ENCODE measurements around the gene RIN3. TPM values are rescaled to one million over a fixed set of nuclear protein-coding genes. Genes with fewer than 3 reads are reported as not detected.

The RIN3 gene
- total and polyA plus RNA-seq, 12 donors: 3.9 to 63.2 (median 30.3) TPM

DNA sequence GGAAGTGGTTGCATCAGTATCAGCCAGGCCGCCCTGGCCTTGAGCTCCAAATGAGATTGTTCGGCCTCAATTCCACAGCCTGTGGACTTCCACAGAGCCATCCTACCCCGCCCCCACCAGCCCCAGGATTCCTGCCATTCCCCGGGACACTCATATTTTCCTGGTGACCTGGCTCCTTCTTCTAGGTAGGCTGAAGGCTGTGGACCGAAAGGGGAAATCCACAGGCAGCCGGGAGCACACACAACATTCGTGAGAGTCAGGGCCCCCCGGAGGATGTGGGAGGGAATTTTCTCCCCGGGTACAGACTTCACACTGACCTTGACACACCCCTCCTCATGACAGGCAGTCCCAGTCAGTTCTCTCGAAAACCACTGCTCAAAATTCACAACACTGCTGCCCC is 39.9 kb downstream of the RIN3 start:
- no peak for TF ChIP-seq POLR2A (IDR thresholded peaks at IDR 0.05)
- TF ChIP-seq, protein P1, sequence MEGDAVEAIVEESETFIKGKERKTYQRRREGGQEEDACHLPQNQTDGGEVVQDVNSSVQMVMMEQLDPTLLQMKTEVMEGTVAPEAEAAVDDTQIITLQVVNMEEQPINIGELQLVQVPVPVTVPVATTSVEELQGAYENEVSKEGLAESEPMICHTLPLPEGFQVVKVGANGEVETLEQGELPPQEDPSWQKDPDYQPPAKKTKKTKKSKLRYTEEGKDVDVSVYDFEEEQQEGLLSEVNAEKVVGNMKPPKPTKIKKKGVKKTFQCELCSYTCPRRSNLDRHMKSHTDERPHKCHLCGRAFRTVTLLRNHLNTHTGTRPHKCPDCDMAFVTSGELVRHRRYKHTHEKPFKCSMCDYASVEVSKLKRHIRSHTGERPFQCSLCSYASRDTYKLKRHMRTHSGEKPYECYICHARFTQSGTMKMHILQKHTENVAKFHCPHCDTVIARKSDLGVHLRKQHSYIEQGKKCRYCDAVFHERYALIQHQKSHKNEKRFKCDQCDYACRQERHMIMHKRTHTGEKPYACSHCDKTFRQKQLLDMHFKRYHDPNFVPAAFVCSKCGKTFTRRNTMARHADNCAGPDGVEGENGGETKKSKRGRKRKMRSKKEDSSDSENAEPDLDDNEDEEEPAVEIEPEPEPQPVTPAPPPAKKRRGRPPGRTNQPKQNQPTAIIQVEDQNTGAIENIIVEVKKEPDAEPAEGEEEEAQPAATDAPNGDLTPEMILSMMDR (IDR thresholded peaks at IDR 0.05): peak in 1 of 6 experiments; percentile 25
- peaks cover 0 to 16% of the 10 kb centered on the region in 2 donors for H3K36me3 ChIP-seq (replicated peaks in 1 of 2)
- WGBS, 4 donors: 29 to 48% (median 35%) methylated on average over 9 to 10 of the region's 10 CpGs
- H3K4me3 ChIP-seq: no peak overlapping the region
- peak overlapping the region in 2 of 5 donors; percentile 11 to 62 for H3K27ac ChIP-seq
- DNase-seq: peak; percentile 59 to 84 (median 72)
- intact Hi-C loops (cut with DNase I): no loop called here
- peaks cover 19 to 30% of the 10 kb centered on the region in 2 donors for H3K4me1 ChIP-seq (replicated peaks in 1 of 2)
- H3K9me3 ChIP-seq (replicated peaks in 1 of 3): no peaks in the 10 kb centered on the region
- no peaks in the 10 kb centered on the region for H3K27me3 ChIP-seq

DNA sequence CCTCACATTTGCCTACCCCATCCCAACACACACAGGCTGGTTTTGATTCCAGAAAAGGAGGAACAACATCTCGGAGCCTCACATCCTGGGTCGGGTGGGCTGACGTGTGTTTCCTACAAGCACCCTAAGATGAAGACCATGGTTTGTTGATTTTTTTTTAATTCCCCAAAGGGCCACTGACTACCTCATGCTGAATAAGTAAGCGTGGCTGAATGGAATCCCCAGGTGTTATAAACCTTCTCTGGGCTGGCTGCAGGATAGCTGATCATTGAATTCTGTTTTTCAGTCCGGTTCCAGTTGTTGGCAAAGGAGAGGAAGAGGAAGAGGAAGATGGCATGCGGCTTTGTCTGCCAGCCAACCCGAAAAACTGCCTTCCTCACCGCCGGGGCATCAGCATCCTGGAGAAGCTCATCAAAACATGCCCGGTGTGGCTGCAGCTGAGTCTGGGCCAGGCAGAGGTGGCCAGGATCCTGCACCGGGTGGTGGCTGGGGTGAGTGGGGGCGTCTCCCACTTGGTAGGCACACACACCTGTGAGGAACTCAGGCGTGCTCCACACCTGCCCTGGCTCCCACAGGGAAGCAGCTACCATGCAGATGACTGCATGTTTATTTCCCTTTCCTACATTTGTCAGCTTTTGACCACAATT is 42.0 kb downstream of the RIN3 start:
- Histone ChIP-seq H3K4me1 (replicated peaks in 1 of 2) (peaks cover 8 to 15% of the 10 kb centered on the region in 2 donors), H3K4me3 (no peak overlapping the region), H3K27me3 (no peaks in the 10 kb centered on the region), H3K27ac (no peak overlapping the region), H3K9me3 (replicated peaks in 1 of 3) (no peaks in the 10 kb centered on the region), H3K36me3 (replicated peaks in 1 of 2) (peaks cover 0 to 24% of the 10 kb centered on the region in 2 donors)
- TF ChIP-seq, protein P1 (IDR thresholded peaks at IDR 0.05): no peak
- TF ChIP-seq POLR2A (IDR thresholded peaks at IDR 0.05): no peak
- intact Hi-C loops (cut with DNase I): no loop called here
- 71 to 82% (median 77%) methylated on average over 13 of the region's 13 CpGs for WGBS, 4 donors
- DNase-seq: no peak

DNA sequence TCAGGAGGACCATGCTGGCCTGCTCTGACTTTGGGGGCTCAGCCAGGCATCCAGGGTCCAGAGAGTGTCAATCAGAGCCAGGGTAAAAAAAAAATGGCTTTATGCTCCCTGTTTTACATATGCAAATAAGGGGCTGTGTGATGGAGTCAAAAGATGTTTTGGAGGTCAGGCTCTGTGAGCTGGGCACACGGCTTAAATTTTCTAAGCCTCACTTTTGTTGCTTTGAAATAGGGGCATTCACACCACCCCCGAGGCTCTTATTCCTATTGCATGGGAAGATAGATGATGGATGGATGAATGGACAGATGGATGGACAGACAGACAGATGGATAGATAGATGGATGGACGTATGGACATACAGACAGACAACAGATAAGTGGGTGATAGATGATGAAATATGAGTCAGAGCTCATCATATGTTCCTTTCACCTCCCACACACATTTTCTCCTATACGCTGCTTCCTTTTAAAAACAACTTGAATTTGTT is 42.7 kb downstream of the RIN3 start:
- Histone ChIP-seq H3K4me3 (no peak overlapping the region), H3K36me3 (replicated peaks in 1 of 2) (peaks cover 0 to 24% of the 10 kb centered on the region in 2 donors), H3K9me3 (replicated peaks in 1 of 3) (no peaks in the 10 kb centered on the region), H3K27ac (no peak overlapping the region), H3K4me1 (replicated peaks in 1 of 2) (peaks cover 8 to 15% of the 10 kb centered on the region in 2 donors), H3K27me3 (no peaks in the 10 kb centered on the region)
- no peak for DNase-seq
- TF ChIP-seq, protein P1 (IDR thresholded peaks at IDR 0.05): no peak
- TF ChIP-seq POLR2A (IDR thresholded peaks at IDR 0.05): no peak
- intact Hi-C loops (cut with DNase I): no loop called here
- 80 to 94% (median 87%) methylated on average over 4 of the region's 4 CpGs for WGBS, 4 donors

DNA sequence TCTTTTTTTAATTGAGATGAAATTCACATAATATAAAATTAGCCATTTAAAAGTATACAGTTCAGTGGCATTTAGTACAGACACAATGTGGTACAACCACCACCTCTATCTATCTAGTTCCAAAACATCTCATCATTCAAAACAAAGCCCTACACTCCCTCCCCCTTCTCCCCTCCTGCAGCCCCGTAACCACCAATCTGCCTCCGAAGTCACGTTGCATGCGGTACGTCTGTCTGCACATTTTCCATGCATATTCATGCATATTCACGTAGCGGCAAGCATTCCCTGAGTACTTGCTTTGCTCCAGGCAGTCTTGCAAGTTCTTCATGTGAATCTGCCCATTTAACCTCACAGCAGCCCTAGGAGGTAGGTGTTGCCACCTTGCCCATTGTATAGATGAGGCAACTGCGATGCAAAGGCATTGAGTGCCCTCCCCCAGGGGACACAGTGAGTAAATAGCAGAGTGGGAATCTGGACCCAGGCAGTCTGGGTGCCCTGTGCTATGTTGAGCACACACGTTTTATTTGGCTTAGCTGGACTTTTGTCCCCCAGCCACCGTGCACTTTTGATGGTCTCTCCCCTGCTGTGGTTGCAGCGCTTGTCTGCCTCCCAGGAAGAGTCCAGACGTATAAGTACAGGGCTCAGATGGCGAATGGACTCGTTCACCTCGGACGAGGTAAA is 43.4 kb downstream of the RIN3 start:
- Histone ChIP-seq H3K4me3 (no peak overlapping the region), H3K27me3 (no peaks in the 10 kb centered on the region), H3K9me3 (replicated peaks in 1 of 3) (no peaks in the 10 kb centered on the region), H3K4me1 (replicated peaks in 1 of 2) (peaks cover 12 to 17% of the 10 kb centered on the region in 2 donors), H3K27ac (no peak overlapping the region), H3K36me3 (replicated peaks in 1 of 2) (peaks cover 0 to 24% of the 10 kb centered on the region in 2 donors)
- no peak for DNase-seq
- WGBS, 4 donors: 93 to 97% (median 96%) methylated on average over 12 to 16 of the region's 16 CpGs
- intact Hi-C loops (cut with DNase I): no loop called here
- TF ChIP-seq, protein P1 (IDR thresholded peaks at IDR 0.05): no peak
- TF ChIP-seq POLR2A (IDR thresholded peaks at IDR 0.05): no peak

Measured in adrenal gland (tissue), 12 donors.